Neutrophil (primary cell): ENCODE measurements around the gene RIMKLB.

Experiments
- H3K27ac ChIP-seq: fragments of 200-600 bp; sonication (generic); 2 replicates; pipeline ENCODE4 v1.5.1; 2016; ENCODE audit warnings: mild to moderate bottlenecking, moderate library complexity
- H3K27me3 ChIP-seq: fragments of 200-600 bp; sonication (generic); 2 replicates; pipeline ENCODE4 v1.6.0; 2016; ENCODE audit warnings: mild to moderate bottlenecking
- H3K36me3 ChIP-seq: fragments of 200-600 bp; sonication (generic); 2 replicates; pipeline ENCODE4 v1.5.1; 2017
- H3K4me1 ChIP-seq, 2 experiments: fragments of 200-600 bp in 1 of 2; sonication (generic) in 1 of 2; 1 replicate in 1 of 2; 2 replicates in 1 of 2; pipeline versions ENCODE4 v1.5.1 to v1.6.1; 2013 to 2016; ENCODE audit warnings: low read depth in 1 of 2, low read length in 1 of 2, mild to moderate bottlenecking in 1 of 2, moderate library complexity in 1 of 2; ENCODE audit not compliant: control insufficient read depth in 1 of 2, insufficient read depth in 1 of 2
- H3K4me3 ChIP-seq, 2 experiments: fragments of 200-600 bp in 1 of 2; sonication (generic) in 1 of 2; 1 replicate in 1 of 2; 2 replicates in 1 of 2; pipeline ENCODE4 v1.5.1; 2013 to 2016; ENCODE audit warnings: low read depth in 1 of 2, low read length in 1 of 2, mild to moderate bottlenecking in 1 of 2, moderate library complexity in 1 of 2
- H3K9me3 ChIP-seq: fragments of 200-600 bp; sonication (generic); 2 replicates; pipeline ENCODE4 v1.5.1; 2016
- TF ChIP-seq, protein P1 (sequence below): fragments of 200-600 bp; sonication (generic); IDR thresholded peaks from 2 replicates; pipeline ENCODE4 v1.5.1; 2016; ENCODE audit warnings: antibody characterized with exemption

Gene RIMKLB, protein sequence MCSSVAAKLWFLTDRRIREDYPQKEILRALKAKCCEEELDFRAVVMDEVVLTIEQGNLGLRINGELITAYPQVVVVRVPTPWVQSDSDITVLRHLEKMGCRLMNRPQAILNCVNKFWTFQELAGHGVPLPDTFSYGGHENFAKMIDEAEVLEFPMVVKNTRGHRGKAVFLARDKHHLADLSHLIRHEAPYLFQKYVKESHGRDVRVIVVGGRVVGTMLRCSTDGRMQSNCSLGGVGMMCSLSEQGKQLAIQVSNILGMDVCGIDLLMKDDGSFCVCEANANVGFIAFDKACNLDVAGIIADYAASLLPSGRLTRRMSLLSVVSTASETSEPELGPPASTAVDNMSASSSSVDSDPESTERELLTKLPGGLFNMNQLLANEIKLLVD

DNA sequence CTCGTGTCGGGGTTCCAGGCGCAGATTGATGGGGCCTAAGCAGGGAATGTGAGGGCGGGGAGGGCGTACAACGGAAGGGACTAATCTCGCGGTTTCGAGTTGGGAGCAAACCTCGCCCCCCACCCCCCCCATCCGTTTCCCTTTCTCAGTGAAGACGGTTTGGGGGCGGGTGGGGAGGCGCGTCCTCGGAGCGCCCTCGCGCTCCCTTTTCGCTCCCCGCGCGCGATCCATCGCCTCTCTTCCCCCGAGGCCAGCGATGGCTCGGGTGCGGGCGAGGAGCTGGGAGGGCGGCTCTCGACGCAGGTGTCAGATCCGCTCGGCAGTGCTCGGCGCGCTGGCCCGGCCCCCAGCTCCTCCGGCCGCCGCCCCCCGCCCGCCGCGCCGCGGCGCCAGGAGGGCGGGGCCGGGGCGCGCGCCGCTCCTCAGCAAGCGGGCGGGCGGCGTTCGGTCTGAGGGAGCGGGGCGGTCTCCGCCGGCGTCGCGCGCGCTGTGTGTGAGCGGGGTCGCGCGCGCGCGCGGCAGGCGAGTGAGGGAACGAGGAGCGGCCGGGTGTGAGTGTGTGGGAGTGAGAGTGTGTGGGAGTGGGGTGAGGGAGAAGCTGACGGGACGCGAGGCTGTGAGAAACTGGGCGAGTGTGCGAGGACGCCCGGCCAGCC is at the start of gene RIMKLB:
RIMKLB (plus strand) TSS at position 516 of the 656 bp plus-strand sequence. CDS start 15,876 bp downstream, outside the sequence.
- Histone ChIP-seq H3K27me3 (peaks cover 43% of the 10 kb centered on the region), H3K27ac (peak within 1 kb of the TSS; percentile 42), H3K36me3 (no peaks in the 10 kb centered on the region), H3K4me3 (peak within 1 kb of the TSS; percentile 77 to 95), H3K9me3 (no peaks in the 10 kb centered on the region), H3K4me1 (peaks cover 11 to 12% of the 10 kb centered on the region in 2 experiments)
- TF ChIP-seq, protein P1, sequence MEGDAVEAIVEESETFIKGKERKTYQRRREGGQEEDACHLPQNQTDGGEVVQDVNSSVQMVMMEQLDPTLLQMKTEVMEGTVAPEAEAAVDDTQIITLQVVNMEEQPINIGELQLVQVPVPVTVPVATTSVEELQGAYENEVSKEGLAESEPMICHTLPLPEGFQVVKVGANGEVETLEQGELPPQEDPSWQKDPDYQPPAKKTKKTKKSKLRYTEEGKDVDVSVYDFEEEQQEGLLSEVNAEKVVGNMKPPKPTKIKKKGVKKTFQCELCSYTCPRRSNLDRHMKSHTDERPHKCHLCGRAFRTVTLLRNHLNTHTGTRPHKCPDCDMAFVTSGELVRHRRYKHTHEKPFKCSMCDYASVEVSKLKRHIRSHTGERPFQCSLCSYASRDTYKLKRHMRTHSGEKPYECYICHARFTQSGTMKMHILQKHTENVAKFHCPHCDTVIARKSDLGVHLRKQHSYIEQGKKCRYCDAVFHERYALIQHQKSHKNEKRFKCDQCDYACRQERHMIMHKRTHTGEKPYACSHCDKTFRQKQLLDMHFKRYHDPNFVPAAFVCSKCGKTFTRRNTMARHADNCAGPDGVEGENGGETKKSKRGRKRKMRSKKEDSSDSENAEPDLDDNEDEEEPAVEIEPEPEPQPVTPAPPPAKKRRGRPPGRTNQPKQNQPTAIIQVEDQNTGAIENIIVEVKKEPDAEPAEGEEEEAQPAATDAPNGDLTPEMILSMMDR, result no peak

DNA sequence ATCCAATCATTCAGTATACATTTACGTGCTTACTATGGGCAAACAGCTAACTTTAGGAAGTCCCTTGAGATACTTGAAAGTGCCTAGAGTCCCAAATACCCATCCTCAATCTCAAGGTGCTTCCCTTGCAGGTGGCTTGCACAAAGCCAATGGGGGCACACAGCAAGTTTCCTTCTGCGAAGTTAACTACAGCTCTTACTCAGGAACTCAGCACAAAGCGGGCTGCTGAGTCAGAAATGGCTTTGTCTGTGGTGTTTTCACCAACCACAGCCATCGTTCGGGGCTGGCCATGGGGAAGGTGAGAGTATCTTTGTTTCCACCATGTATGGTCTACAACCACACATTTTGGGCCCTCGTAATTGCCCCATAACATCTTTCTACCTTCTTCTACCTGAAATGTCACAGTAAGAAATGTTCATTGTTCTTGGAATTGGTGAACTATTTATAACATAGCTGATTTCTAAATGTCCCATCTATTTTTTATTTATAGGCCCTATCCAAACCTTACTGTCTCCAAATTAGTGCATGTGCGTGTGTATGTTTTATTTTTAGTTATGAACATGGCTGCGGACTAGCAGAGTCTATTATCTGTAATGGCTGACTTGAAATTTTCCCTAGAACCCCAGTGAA is 49.1 kb upstream of the RIMKLB start:
- Histone ChIP-seq H3K4me3 (no peak overlapping the region), H3K27me3 (peaks cover 7% of the 10 kb centered on the region), H3K9me3 (no peaks in the 10 kb centered on the region), H3K4me1 (no peaks in the 10 kb centered on the region), H3K27ac (no peak overlapping the region), H3K36me3 (no peaks in the 10 kb centered on the region)
- TF ChIP-seq, protein P1, result no peak

DNA sequence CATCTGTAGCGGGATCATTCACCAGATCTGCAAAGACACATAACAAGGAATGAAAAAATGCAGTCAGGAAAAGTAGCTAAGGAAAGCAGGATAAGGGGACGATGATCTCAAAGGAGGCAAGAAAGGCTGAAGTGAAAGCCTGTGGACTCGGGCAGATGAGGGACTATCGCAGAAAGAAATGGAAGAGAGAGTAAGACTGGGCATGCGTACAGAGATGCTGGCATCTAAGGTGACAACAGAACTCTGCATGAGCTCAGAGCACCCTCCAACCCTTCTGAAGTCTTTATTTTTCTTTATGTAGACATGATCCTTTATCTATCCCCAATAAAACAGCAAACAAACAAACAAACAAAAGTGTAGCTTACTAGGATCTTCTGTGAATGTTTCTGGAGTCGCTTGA is 42.4 kb upstream of the RIMKLB start:
- peaks cover 7% of the 10 kb centered on the region for H3K27me3 ChIP-seq
- H3K4me3 ChIP-seq, result no peak overlapping the region
- TF ChIP-seq, protein P1, result no peak
- H3K4me1 ChIP-seq, result no peaks in the 10 kb centered on the region
- H3K9me3 ChIP-seq, result no peaks in the 10 kb centered on the region
- H3K27ac ChIP-seq, result no peak overlapping the region
- no peaks in the 10 kb centered on the region for H3K36me3 ChIP-seq

DNA sequence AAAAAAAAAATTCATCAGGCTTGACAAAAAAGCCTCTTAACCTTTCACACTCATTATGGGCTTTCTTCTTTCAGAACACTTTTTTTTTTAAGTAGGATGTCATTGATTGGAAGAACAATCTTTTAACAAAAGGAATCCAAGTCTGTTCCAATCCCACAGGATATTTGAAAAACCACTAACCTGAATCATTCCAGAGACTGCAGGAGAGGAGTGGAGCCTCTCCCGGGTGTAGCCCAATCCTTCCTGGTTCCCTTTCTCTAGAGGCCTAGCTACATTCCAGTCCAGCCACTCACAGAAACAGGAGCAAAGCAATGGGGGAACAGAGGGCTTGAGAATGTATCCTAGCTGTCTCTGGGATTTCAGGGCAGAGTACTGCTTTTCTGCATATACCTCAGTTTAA is 39.4 kb upstream of the RIMKLB start:
- Histone ChIP-seq H3K27me3 (peaks cover 4% of the 10 kb centered on the region), H3K4me3 (no peak overlapping the region), H3K9me3 (no peaks in the 10 kb centered on the region), H3K4me1 (no peaks in the 10 kb centered on the region), H3K27ac (no peak overlapping the region), H3K36me3 (no peaks in the 10 kb centered on the region)
- TF ChIP-seq, protein P1, result no peak

DNA sequence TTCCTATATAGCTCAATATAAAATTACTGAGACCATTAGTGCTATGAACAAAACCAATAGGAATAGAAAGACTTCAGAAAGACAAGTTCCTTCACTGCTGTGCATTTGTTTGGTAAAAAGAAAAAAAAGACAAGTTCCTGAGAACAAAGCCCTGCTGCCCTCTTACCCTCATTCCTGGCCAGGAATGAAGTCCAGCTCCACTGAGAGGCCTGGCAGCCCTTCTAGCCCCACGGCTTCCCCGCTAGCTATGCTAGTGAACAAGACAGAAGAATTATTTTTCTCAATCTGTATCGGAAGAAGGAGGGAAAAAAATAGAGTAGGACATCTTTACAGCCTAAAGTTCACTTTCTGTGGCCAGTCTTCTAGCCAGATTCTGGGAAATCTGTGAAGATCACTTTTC is 36.8 kb upstream of the RIMKLB start:
- TF ChIP-seq, protein P1, result no peak
- H3K4me1 ChIP-seq, result no peaks in the 10 kb centered on the region
- no peak overlapping the region for H3K27ac ChIP-seq
- H3K4me3 ChIP-seq, result no peak overlapping the region
- no peaks in the 10 kb centered on the region for H3K9me3 ChIP-seq
- peaks cover 4% of the 10 kb centered on the region for H3K27me3 ChIP-seq
- no peaks in the 10 kb centered on the region for H3K36me3 ChIP-seq
